MM.1S (cell line): ENCODE measurements around the gene TPD52L1.
"Not testable (repeated sequence)": the region's sequence is repeated elsewhere in the genome, so short reads cannot be mapped to it uniquely, and the experiment has no call there.

ENCODE experiments used
- EZH2 ChIP-seq: fragments of 300-600 bp; sonication (generic); optimal IDR thresholded peaks from 2 replicates; pipeline ENCODE3; 2017; ENCODE audit warnings: low read depth, mild to moderate bottlenecking, antibody characterized with exemption, low read length, mixed read lengths
- EZH2phosphoT487 ChIP-seq: fragments of 300-600 bp; sonication (generic); IDR thresholded peaks from 2 replicates; pipeline ENCODE4 v1.6.1; 2018; ENCODE audit warnings: antibody characterized with exemption, low read length
- TF ChIP-seq, protein P1 (sequence below): fragments of 300-600 bp; sonication (generic); IDR thresholded peaks from 2 replicates; pipeline ENCODE4 v1.5.1; 2016; ENCODE audit warnings: antibody characterized with exemption, low read length, mixed read lengths

GRCh38 chr6:125163339-125163738, 9.8 kb downstream of the TPD52L1 start:
- TF ChIP-seq EZH2phosphoT487, EZH2: not testable (repeated sequence)
- TF ChIP-seq, protein P1, sequence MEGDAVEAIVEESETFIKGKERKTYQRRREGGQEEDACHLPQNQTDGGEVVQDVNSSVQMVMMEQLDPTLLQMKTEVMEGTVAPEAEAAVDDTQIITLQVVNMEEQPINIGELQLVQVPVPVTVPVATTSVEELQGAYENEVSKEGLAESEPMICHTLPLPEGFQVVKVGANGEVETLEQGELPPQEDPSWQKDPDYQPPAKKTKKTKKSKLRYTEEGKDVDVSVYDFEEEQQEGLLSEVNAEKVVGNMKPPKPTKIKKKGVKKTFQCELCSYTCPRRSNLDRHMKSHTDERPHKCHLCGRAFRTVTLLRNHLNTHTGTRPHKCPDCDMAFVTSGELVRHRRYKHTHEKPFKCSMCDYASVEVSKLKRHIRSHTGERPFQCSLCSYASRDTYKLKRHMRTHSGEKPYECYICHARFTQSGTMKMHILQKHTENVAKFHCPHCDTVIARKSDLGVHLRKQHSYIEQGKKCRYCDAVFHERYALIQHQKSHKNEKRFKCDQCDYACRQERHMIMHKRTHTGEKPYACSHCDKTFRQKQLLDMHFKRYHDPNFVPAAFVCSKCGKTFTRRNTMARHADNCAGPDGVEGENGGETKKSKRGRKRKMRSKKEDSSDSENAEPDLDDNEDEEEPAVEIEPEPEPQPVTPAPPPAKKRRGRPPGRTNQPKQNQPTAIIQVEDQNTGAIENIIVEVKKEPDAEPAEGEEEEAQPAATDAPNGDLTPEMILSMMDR: not testable (repeated sequence)
